Measurements from ENCODE around the gene KCNJ1. TPM values are rescaled to one million over a fixed set of nuclear protein-coding genes. Genes with fewer than 3 reads are reported as not detected.

Gene KCNJ1
- total and polyA plus RNA-seq, 2 donors (not counting 1 experiment from before 2014, with no cell fraction given), result not detected

GRCh38 chr11:128915149-128915521 lies 48.0 kb upstream of the KCNJ1 start:
- Histone ChIP-seq H3K4me2 (ENCODE audit: extremely low read depth, insufficient read depth, low read length) (no peak overlapping the region), H3K27me3 (ENCODE audit: control insufficient read depth, insufficient read depth, low read length) (peaks cover 3% of the 10 kb centered on the region), H2AFZ (ENCODE audit: low read length) (no peak overlapping the region), H4K20me1 (ENCODE audit: control insufficient read depth, extremely low read depth, insufficient read depth, low read length) (no peaks in the 10 kb centered on the region), H3K9me3 (ENCODE audit: control insufficient read depth, insufficient read depth, low read depth, low read length) (no peaks in the 10 kb centered on the region), H3K4me3 (replicated peaks in 1 of 4; ENCODE audit: control extremely low read depth in 1 of 4, insufficient read depth in 1 of 4, low read depth in 3 of 4, low read length in 4 of 4) (no peak overlapping the region), H3K4me1 (ENCODE audit: control insufficient read depth, extremely low read depth, insufficient read depth, low read length) (no peaks in the 10 kb centered on the region), H3K27ac (ENCODE audit: insufficient read depth, low read length) (no peak overlapping the region), H3K79me2 (ENCODE audit: control insufficient read depth, insufficient read depth, low read length) (no peaks in the 10 kb centered on the region), H3K9ac (ENCODE audit: insufficient read depth, low read length) (no peak overlapping the region), H3K36me3 (ENCODE audit: control insufficient read depth, insufficient read depth, low read length) (no peaks in the 10 kb centered on the region)
- TF ChIP-seq EZH2 (IDR thresholded peaks at IDR 0.05; ENCODE audit: low read length, missing control alignments) (no peak), CTCF (conservative IDR thresholded peaks at IDR 0.05 in 1 of 2, IDR thresholded peaks at IDR 0.05 in 1 of 2; ENCODE audit: low read depth in 1 of 2, low read length in 2 of 2) (no peak)
- no peak for DNase-seq (ENCODE audit: low read depth in 2 of 2)

DNA sequence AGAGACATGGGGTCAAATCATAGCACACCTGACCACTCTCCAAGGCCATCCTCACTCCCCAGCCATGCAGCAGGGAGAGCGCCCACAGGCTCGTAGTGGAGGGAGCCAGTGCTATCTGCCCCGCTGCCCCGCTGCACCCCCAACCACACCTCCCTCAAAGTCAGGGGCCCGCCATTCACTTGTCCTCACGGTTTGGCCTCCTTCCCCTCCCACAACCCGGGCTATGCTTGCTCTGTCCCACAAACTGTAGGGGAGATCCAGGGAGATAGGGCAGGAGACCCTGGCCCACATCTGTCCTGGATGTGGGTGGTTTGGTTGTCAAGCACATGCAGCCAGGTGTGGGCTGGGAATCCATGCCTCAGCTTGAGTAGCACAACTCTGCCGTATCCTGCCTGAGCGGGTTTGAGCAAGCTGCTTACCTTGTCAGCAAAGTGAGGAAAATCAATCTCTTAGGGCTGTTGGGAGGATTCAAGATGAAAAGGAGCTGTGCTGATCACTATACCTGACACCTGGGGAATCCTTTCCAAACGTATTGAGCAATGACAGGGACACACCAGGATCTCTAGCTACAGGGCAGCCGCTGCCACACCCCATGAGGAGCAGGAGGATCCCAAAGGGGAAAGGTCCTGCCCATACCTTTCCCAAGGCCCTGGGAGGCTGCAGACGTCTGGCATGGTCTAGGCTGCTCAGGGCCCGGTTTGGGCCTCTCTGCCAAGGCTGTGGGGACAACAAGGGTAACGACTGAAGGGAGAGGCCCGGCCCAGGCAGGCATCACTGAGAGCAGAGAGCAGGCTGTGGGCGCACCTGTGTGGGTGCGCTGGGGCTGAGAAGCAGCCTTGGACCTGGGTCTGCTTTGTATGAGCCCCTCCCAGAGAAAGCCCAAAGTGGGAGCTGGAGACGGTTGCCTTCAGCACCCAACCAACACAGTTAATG lies 47.4 kb upstream of the KCNJ1 start:
- H3K4me2 ChIP-seq (ENCODE audit: extremely low read depth, insufficient read depth, low read length), result no peak overlapping the region
- no peaks in the 10 kb centered on the region for H4K20me1 ChIP-seq (ENCODE audit: control insufficient read depth, extremely low read depth, insufficient read depth, low read length)
- peaks cover 3% of the 10 kb centered on the region for H3K27me3 ChIP-seq (ENCODE audit: control insufficient read depth, insufficient read depth, low read length)
- no peaks in the 10 kb centered on the region for H3K79me2 ChIP-seq (ENCODE audit: control insufficient read depth, insufficient read depth, low read length)
- no peak for DNase-seq (ENCODE audit: low read depth in 2 of 2)
- H3K4me1 ChIP-seq (ENCODE audit: control insufficient read depth, extremely low read depth, insufficient read depth, low read length), result peaks cover 3% of the 10 kb centered on the region
- H3K36me3 ChIP-seq (ENCODE audit: control insufficient read depth, insufficient read depth, low read length), result no peaks in the 10 kb centered on the region
- no peak overlapping the region for H2AFZ ChIP-seq (ENCODE audit: low read length)
- TF ChIP-seq CTCF (conservative IDR thresholded peaks at IDR 0.05 in 1 of 2, IDR thresholded peaks at IDR 0.05 in 1 of 2; ENCODE audit: low read depth in 1 of 2, low read length in 2 of 2), result no peak
- TF ChIP-seq EZH2 (IDR thresholded peaks at IDR 0.05; ENCODE audit: low read length, missing control alignments), result no peak
- H3K9me3 ChIP-seq (ENCODE audit: control insufficient read depth, insufficient read depth, low read depth, low read length), result no peaks in the 10 kb centered on the region
- H3K9ac ChIP-seq (ENCODE audit: insufficient read depth, low read length), result no peak overlapping the region
- no peak overlapping the region for H3K27ac ChIP-seq (ENCODE audit: insufficient read depth, low read length)
- no peak overlapping the region for H3K4me3 ChIP-seq (replicated peaks in 1 of 4; ENCODE audit: control extremely low read depth in 1 of 4, insufficient read depth in 1 of 4, low read depth in 3 of 4, low read length in 4 of 4)

GRCh38 chr11:128913806-128914205 lies 46.7 kb upstream of the KCNJ1 start:
- DNase-seq (ENCODE audit: low read depth in 2 of 2), result no peak
- Histone ChIP-seq H3K36me3 (ENCODE audit: control insufficient read depth, insufficient read depth, low read length) (no peaks in the 10 kb centered on the region), H3K27ac (ENCODE audit: insufficient read depth, low read length) (no peak overlapping the region), H4K20me1 (ENCODE audit: control insufficient read depth, extremely low read depth, insufficient read depth, low read length) (no peaks in the 10 kb centered on the region), H3K4me2 (ENCODE audit: extremely low read depth, insufficient read depth, low read length) (no peak overlapping the region), H3K9me3 (ENCODE audit: control insufficient read depth, insufficient read depth, low read depth, low read length) (no peaks in the 10 kb centered on the region), H3K79me2 (ENCODE audit: control insufficient read depth, insufficient read depth, low read length) (no peaks in the 10 kb centered on the region), H3K4me3 (replicated peaks in 1 of 4; ENCODE audit: control extremely low read depth in 1 of 4, insufficient read depth in 1 of 4, low read depth in 3 of 4, low read length in 4 of 4) (no peak overlapping the region), H3K9ac (ENCODE audit: insufficient read depth, low read length) (no peak overlapping the region), H3K27me3 (ENCODE audit: control insufficient read depth, insufficient read depth, low read length) (peaks cover 3% of the 10 kb centered on the region), H3K4me1 (ENCODE audit: control insufficient read depth, extremely low read depth, insufficient read depth, low read length) (peaks cover 9% of the 10 kb centered on the region), H2AFZ (ENCODE audit: low read length) (no peak overlapping the region)
- no peak for TF ChIP-seq EZH2 (IDR thresholded peaks at IDR 0.05; ENCODE audit: low read length, missing control alignments)
- no peak for TF ChIP-seq CTCF (conservative IDR thresholded peaks at IDR 0.05 in 1 of 2, IDR thresholded peaks at IDR 0.05 in 1 of 2; ENCODE audit: low read depth in 1 of 2, low read length in 2 of 2)
